Subcutaneous preadipocyte (primary cell): ENCODE data around the gene ZNF658. TPM values are rescaled to one million over a fixed set of nuclear protein-coding genes. Genes with fewer than 3 reads are reported as not detected.

ENCODE experiments used
- small RNA-seq: library from RNA; depleted of rRNA; stranded (forward); fragments of <200 nt; gene quantifications from one replicate; pipeline ENCODE3, GENCODE V24; 2012
- total RNA-seq: library from RNA; depleted of rRNA; stranded (reverse); fragments of >200 nt; gene quantifications from 2 replicates; pipeline ENCODE4 v1.2.3, GENCODE V29; 2012

The ZNF658 gene
- 3.7 and 4.1 TPM in 2 replicates for total RNA-seq

DNA sequence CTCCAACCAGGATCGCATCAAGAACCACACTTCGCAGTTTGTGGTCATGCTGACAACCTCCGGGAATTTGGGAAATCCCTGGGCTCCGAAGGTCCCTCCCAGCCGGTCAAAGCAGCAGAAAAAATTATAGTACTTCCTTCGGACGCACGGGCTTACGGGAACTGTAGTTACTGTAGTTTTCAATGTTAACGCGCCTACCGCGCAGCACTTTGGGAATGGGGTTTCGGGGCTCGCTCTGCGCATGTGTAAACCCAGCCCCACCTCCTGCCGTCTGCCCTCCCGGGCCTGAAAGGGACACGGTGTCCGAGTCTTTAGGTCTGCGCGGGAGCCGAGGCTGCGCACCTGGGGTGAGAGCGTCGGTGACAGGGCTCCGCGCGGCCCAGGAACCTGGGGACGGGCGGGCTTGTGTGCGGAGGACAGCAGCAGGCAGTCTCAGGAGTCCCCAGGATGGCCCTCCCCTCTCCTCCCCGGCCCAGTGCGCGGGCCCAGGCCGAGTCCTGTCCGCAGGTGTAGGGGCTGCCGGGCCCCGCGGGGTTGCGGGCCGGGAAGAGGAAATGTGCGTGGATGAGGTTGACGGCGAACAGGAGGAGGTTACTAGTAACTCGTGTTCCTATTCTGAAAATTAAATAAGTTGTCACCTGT, at the start of gene ZNF658:
Gene ZNF658, plus strand, starts transcription at position 236 of the 642 bp plus-strand sequence. CDS start 2,837 bp downstream, outside the sequence.

Small RNA genes lying within 50 kb of the gene (small RNA-seq; reads per million reads assigned to genes)
- not detected for gene AL353770.2

Other genes starting within 250 kb of the ZNF658 start
- not detected in 2 replicates for gene SPATA31A3, start 91.8 kb downstream of the ZNF658 start, total RNA-seq